ENCODE data around the gene GBX2.

GRCh38 chr2:236133410-236134012 is 34.7 kb downstream of the GBX2 start:
- TF ChIP-seq, protein P1, sequence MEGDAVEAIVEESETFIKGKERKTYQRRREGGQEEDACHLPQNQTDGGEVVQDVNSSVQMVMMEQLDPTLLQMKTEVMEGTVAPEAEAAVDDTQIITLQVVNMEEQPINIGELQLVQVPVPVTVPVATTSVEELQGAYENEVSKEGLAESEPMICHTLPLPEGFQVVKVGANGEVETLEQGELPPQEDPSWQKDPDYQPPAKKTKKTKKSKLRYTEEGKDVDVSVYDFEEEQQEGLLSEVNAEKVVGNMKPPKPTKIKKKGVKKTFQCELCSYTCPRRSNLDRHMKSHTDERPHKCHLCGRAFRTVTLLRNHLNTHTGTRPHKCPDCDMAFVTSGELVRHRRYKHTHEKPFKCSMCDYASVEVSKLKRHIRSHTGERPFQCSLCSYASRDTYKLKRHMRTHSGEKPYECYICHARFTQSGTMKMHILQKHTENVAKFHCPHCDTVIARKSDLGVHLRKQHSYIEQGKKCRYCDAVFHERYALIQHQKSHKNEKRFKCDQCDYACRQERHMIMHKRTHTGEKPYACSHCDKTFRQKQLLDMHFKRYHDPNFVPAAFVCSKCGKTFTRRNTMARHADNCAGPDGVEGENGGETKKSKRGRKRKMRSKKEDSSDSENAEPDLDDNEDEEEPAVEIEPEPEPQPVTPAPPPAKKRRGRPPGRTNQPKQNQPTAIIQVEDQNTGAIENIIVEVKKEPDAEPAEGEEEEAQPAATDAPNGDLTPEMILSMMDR (IDR thresholded peaks at IDR 0.05) = no peak
- no peak for TF ChIP-seq POLR2A (IDR thresholded peaks at IDR 0.05)
